Neural cell (in vitro differentiated cells): ENCODE results near the gene RAD9A.

Experiments
- CTCF ChIP-seq: fragments of 450-650 bp; IDR thresholded peaks from 2 replicates; pipeline ENCODE4 v1.5.1; 2014; ENCODE audit warnings: antibody characterized with exemption, mild to moderate bottlenecking, moderate library complexity; ENCODE audit not compliant: poor library complexity, severe bottlenecking
- EP300 ChIP-seq: fragments of 450-650 bp; conservative IDR thresholded peaks from 2 replicates; pipeline ENCODE4 v1.6.1; 2014; ENCODE audit warnings: antibody characterized with exemption, mild to moderate bottlenecking, moderate library complexity; ENCODE audit not compliant: poor library complexity, severe bottlenecking
- EZH2 ChIP-seq: fragments of 200-600, 300-800 bp; shearing (Covaris generic), sonication (generic); IDR thresholded peaks from 2 replicates; pipeline ENCODE4 v1.6.1; 2014; ENCODE audit warnings: antibody characterized with exemption, low read length, borderline replicate concordance, mild to moderate bottlenecking; ENCODE audit not compliant: insufficient read depth, poor library complexity, severe bottlenecking
- MXI1 ChIP-seq: fragments of 450-650 bp; conservative IDR thresholded peaks from 2 replicates; pipeline ENCODE4 v1.6.1; 2014; ENCODE audit warnings: antibody characterized with exemption, mild to moderate bottlenecking; ENCODE audit not compliant: poor library complexity, severe bottlenecking
- POLR2AphosphoS5 ChIP-seq: IDR thresholded peaks from 2 replicates; pipeline ENCODE4 v1.6.1; 2012
- RAD21 ChIP-seq: fragments of 450-650 bp; conservative IDR thresholded peaks from 2 replicates; pipeline ENCODE4 v1.6.1; 2014; ENCODE audit warnings: antibody characterized with exemption, mild to moderate bottlenecking, moderate library complexity
- TAF1 ChIP-seq: IDR thresholded peaks from 2 replicates; pipeline ENCODE4 v1.6.1; 2012; ENCODE audit warnings: low read depth

DNA sequence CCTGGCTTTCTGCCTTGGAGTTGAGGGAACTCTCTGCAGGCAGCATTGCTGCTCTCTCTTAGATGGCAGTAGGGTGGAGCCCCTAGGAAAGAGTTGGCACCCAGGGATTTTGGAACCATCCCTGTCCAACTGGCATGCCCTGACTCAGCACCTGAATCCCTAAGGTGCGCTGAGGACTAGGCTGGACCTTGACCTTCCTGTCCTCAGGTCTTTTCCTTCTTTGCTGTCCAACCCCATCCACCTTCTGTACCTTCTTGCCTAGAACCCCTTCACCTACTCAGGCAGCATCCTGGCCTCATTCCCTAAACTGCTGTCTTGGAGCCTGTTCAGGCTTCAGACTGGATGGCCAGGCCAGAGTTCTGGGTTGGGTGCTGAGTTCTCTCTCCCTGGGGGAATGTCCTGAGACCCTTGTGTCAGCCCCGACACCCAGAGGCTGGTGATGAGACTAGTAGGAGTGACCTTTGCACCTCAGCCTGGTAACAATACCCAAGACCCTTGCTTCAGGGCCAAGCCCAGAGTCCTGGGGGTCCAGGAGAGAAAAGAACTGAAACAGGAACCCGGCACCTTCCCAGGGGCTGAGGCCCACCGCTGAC, 35.9 kb upstream of the RAD9A start:
- TF ChIP-seq CTCF: no peak
- no peak for TF ChIP-seq EP300
- TF ChIP-seq MXI1: no peak
- TF ChIP-seq POLR2AphosphoS5: no peak
- no peak for TF ChIP-seq TAF1
- TF ChIP-seq EZH2: no peak
- no peak for TF ChIP-seq RAD21
